Kidney tubule cell (primary cell): ENCODE data around the gene TARS1.
"Not testable (repeated sequence)": the region's sequence is repeated elsewhere in the genome, so short reads cannot be mapped to it uniquely, and the experiment has no call there.

Experiments
- DNase-seq: peaks from one replicate; pipeline ENCODE4 v3.0.0-alpha.2; 2018; ENCODE audit warnings: low spot score

The TARS1 gene

GRCh38 chr5:33488558-33489355 lies 48.0 kb downstream of the TARS1 start:
- no peak for DNase-seq

GRCh38 chr5:33489481-33490067 lies 48.8 kb downstream of the TARS1 start:
- no peak for DNase-seq

- no peak for DNase-seq
Measured at GRCh38 chr5:33490071-33490665, 49.4 kb downstream of the TARS1 start.

GRCh38 chr5:33491941-33492340 lies 51.2 kb downstream of the TARS1 start:
- peak; percentile 48 for DNase-seq

GRCh38 chr5:33494466-33494865 lies 53.7 kb downstream of the TARS1 start:
- DNase-seq = no peak

- no peak for DNase-seq
Measured at GRCh38 chr5:33501260-33501659, 60.5 kb downstream of the TARS1 start.

- no peak for DNase-seq
Measured at GRCh38 chr5:33501899-33502298, 61.1 kb downstream of the TARS1 start.

- DNase-seq = no peak
Measured at GRCh38 chr5:33504570-33504969, 63.8 kb downstream of the TARS1 start.

GRCh38 chr5:33507426-33507825 lies 66.7 kb downstream of the TARS1 start:
- DNase-seq = no peak

- DNase-seq = no peak
Measured at GRCh38 chr5:33509036-33509435, 68.3 kb downstream of the TARS1 start.

GRCh38 chr5:33513462-33514185 lies 72.9 kb downstream of the TARS1 start:
- no peak for DNase-seq

- DNase-seq = not testable (repeated sequence)
Measured at GRCh38 chr5:33515366-33515765, 74.6 kb downstream of the TARS1 start.

- DNase-seq = no peak
Measured at GRCh38 chr5:33516421-33516820, 75.7 kb downstream of the TARS1 start.
